HEK293 (cell line): ENCODE measurements around the gene BCAR1.

ENCODE experiments used
- CTCF ChIA-PET: fragments of 350-600 bp; formaldehyde crosslinking; extraction: SDS; loops from one replicate; lab custom pipeline; 2021; ENCODE audit warnings: antibody characterized with exemption; lab: Yijun Ruan, JAX
- POLR2A ChIA-PET: fragments of 300-600 bp; formaldehyde crosslinking; extraction: SDS; loops from one replicate; lab custom pipeline; 2020; ENCODE audit warnings: antibody characterized with exemption, inconsistent platforms; lab: Yijun Ruan, JAX
- H3K27ac ChIP-seq: fragments of 200-500 bp; sonication (Bioruptor generic); 2 replicates; pipeline ENCODE4 v1.5.1; 2014; ENCODE audit warnings: low read depth, low read length, control low read depth, inconsistent platforms; ENCODE audit errors: extremely low read depth
- H3K36me3 ChIP-seq, 2 experiments: fragments of 200-500 bp in 1 of 2; sonication (Bioruptor generic) in 1 of 2; 1 replicate in 1 of 2; 2 replicates in 1 of 2; pipeline ENCODE4 v1.5.1; 2014 to 2017; ENCODE audit warnings: inconsistent platforms in 2 of 2, low read length in 2 of 2; ENCODE audit not compliant: control insufficient read depth in 2 of 2, insufficient read depth in 1 of 2
- H3K4me1 ChIP-seq: fragments of 200-500 bp; sonication (Bioruptor generic); 2 replicates; pipeline ENCODE4 v1.5.1; 2014; ENCODE audit warnings: mild to moderate bottlenecking, low read length, inconsistent platforms; ENCODE audit not compliant: control insufficient read depth, insufficient read depth
- H3K4me3 ChIP-seq: 2 replicates; pipeline ENCODE4 v1.5.1; 2011; ENCODE audit warnings: low read depth, mild to moderate bottlenecking, control low read depth, low read length, moderate library complexity
- H3K9me3 ChIP-seq: fragments of 200-500 bp; sonication (Bioruptor generic); 2 replicates; pipeline ENCODE4 v1.5.1; 2014; ENCODE audit warnings: low read depth, low read length, inconsistent platforms; ENCODE audit not compliant: control insufficient read depth, insufficient read depth
- GFI1B ChIP-seq: fragments of 450-650 bp; formaldehyde crosslinking; IDR thresholded peaks from 2 replicates; pipeline ENCODE4 v1.5.1; 2016; ENCODE audit warnings: missing biosample characterization, missing genetic modification characterization
- GLIS1 ChIP-seq: fragments of 450-650 bp; formaldehyde crosslinking; IDR thresholded peaks from 2 replicates; pipeline ENCODE4 v1.5.1; 2016; ENCODE audit warnings: missing biosample characterization, missing genetic modification characterization
- GLIS2 ChIP-seq: fragments of 450-650 bp; formaldehyde crosslinking; IDR thresholded peaks from 2 replicates; pipeline ENCODE4 v1.5.1; 2016; ENCODE audit warnings: missing biosample characterization, missing genetic modification characterization
- HOXC10 ChIP-seq: sonication (generic); formaldehyde crosslinking; IDR thresholded peaks from 2 replicates; pipeline ENCODE4 v1.8.1; 2023; ENCODE audit warnings: mild to moderate bottlenecking, missing genetic modification reagents
- IKZF3 ChIP-seq: fragments of 450-650 bp; IDR thresholded peaks from 2 replicates; pipeline ENCODE4 v1.5.0; 2018; ENCODE audit warnings: missing biosample characterization, mild to moderate bottlenecking, missing genetic modification characterization, moderate library complexity
- KLF1 ChIP-seq: fragments of 450-650 bp; formaldehyde crosslinking; IDR thresholded peaks from 2 replicates; pipeline ENCODE4 v1.5.1; 2016; ENCODE audit warnings: missing biosample characterization, missing genetic modification characterization
- KLF16 ChIP-seq: fragments of 450-650 bp; formaldehyde crosslinking; IDR thresholded peaks from 2 replicates; pipeline ENCODE4 v1.5.1; 2017; ENCODE audit warnings: missing biosample characterization, missing genetic modification characterization
- KLF9 ChIP-seq: fragments of 450-650 bp; formaldehyde crosslinking; IDR thresholded peaks from 2 replicates; pipeline ENCODE4 v1.5.1; 2016; ENCODE audit warnings: missing biosample characterization, missing genetic modification characterization, low read depth
- ZIC2 ChIP-seq: fragments of 450-650 bp; formaldehyde crosslinking; IDR thresholded peaks from 2 replicates; pipeline ENCODE4 v1.5.1; 2016; ENCODE audit warnings: missing biosample characterization, missing genetic modification characterization
- ZNF157 ChIP-seq: fragments of 450-650 bp; formaldehyde crosslinking; IDR thresholded peaks from 2 replicates; pipeline ENCODE4 v1.5.1; 2016; ENCODE audit warnings: missing biosample characterization, missing genetic modification characterization
- ZNF335 ChIP-seq: fragments of 450-650 bp; formaldehyde crosslinking; conservative IDR thresholded peaks from 2 replicates; pipeline ENCODE4 v1.5.1; 2016; ENCODE audit warnings: missing biosample characterization, missing genetic modification characterization
- ZNF341 ChIP-seq: fragments of 450-650 bp; formaldehyde crosslinking; IDR thresholded peaks from 2 replicates; pipeline ENCODE4; 2016; ENCODE audit warnings: low read depth, missing biosample characterization, missing genetic modification characterization
- ZNF580 ChIP-seq: fragments of 450-650 bp; formaldehyde crosslinking; IDR thresholded peaks from 2 replicates; pipeline ENCODE4 v1.5.1; 2016; ENCODE audit warnings: missing biosample characterization, missing genetic modification characterization
- ZNF654 ChIP-seq: fragments of 450-650 bp; formaldehyde crosslinking; IDR thresholded peaks from 2 replicates; pipeline ENCODE4 v1.5.1; 2016; ENCODE audit warnings: low read depth, missing biosample characterization, missing genetic modification characterization
- ZNF692 ChIP-seq: fragments of 450-650 bp; formaldehyde crosslinking; IDR thresholded peaks from 2 replicates; pipeline ENCODE4 v1.5.1; 2016; ENCODE audit warnings: missing biosample characterization, missing genetic modification characterization
- TF ChIP-seq, protein P1 (sequence below): fragments of 450-650 bp; formaldehyde crosslinking; IDR thresholded peaks from 2 replicates; pipeline ENCODE4 v1.5.1; 2016; ENCODE audit warnings: missing biosample characterization, missing genetic modification characterization
- TF ChIP-seq, protein P2 (sequence below): fragments of 450-650 bp; formaldehyde crosslinking; IDR thresholded peaks from 2 replicates; pipeline ENCODE4 v1.5.1; 2016; ENCODE audit warnings: missing biosample characterization, missing genetic modification characterization
- TF ChIP-seq, protein P3 (sequence below): fragments of 450-650 bp; formaldehyde crosslinking; IDR thresholded peaks from 2 replicates; pipeline ENCODE4 v1.5.1; 2017; ENCODE audit warnings: missing biosample characterization, missing genetic modification characterization
- TF ChIP-seq, protein P4 (sequence below): fragments of 450-650 bp; formaldehyde crosslinking; IDR thresholded peaks from 2 replicates; pipeline ENCODE4 v1.5.1; 2016; ENCODE audit warnings: missing biosample characterization, missing genetic modification characterization
- TF ChIP-seq, protein P5 (sequence below): fragments of 450-650 bp; formaldehyde crosslinking; optimal IDR thresholded peaks from 2 replicates; pipeline ENCODE3; 2016; ENCODE audit warnings: missing biosample characterization, mild to moderate bottlenecking, missing genetic modification characterization

BCAR1 gene

GRCh38 chr16:75264999-75265910 is 13.8 kb upstream of the BCAR1 start:
- Histone ChIP-seq H3K27ac (peak overlapping the region; percentile 82), H3K4me1 (peaks cover 5% of the 10 kb centered on the region; the same call in 1 of the 2 replicates), H3K4me3 (peak overlapping the region; percentile 73), H3K9me3 (no peaks in the 10 kb centered on the region), H3K36me3 (peaks cover 0 to 25% of the 10 kb centered on the region in 2 experiments; a peak in 1 of 3 replicates)
- ChIA-PET POLR2A (interaction anchor here (1.3 kb wide), 1 partner anchor 11 kb away, joined by 3 read pairs; no protein-coding TSS in a partner anchor), CTCF (interaction anchor here (0.8 kb wide), 1 partner anchor 120 kb away, joined by 4 read pairs; no protein-coding TSS in a partner anchor)
- TF ChIP-seq GLIS2: peak; percentile 89
- TF ChIP-seq ZNF341 (tag by site-specific recombination): peak; percentile 90
- TF ChIP-seq, protein P1, sequence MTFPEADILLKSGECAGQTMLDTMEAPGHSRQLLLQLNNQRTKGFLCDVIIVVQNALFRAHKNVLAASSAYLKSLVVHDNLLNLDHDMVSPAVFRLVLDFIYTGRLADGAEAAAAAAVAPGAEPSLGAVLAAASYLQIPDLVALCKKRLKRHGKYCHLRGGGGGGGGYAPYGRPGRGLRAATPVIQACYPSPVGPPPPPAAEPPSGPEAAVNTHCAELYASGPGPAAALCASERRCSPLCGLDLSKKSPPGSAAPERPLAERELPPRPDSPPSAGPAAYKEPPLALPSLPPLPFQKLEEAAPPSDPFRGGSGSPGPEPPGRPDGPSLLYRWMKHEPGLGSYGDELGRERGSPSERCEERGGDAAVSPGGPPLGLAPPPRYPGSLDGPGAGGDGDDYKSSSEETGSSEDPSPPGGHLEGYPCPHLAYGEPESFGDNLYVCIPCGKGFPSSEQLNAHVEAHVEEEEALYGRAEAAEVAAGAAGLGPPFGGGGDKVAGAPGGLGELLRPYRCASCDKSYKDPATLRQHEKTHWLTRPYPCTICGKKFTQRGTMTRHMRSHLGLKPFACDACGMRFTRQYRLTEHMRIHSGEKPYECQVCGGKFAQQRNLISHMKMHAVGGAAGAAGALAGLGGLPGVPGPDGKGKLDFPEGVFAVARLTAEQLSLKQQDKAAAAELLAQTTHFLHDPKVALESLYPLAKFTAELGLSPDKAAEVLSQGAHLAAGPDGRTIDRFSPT: 0 out of 2 replicates have a peak, but pooled peaks have one; percentile 43
- TF ChIP-seq ZIC2 (tag by site-specific recombination): peak; percentile 90
- no peak for TF ChIP-seq GFI1B (tag by site-specific recombination)
- TF ChIP-seq ZNF580 (tag by site-specific recombination): no peak
- TF ChIP-seq, protein P2, sequence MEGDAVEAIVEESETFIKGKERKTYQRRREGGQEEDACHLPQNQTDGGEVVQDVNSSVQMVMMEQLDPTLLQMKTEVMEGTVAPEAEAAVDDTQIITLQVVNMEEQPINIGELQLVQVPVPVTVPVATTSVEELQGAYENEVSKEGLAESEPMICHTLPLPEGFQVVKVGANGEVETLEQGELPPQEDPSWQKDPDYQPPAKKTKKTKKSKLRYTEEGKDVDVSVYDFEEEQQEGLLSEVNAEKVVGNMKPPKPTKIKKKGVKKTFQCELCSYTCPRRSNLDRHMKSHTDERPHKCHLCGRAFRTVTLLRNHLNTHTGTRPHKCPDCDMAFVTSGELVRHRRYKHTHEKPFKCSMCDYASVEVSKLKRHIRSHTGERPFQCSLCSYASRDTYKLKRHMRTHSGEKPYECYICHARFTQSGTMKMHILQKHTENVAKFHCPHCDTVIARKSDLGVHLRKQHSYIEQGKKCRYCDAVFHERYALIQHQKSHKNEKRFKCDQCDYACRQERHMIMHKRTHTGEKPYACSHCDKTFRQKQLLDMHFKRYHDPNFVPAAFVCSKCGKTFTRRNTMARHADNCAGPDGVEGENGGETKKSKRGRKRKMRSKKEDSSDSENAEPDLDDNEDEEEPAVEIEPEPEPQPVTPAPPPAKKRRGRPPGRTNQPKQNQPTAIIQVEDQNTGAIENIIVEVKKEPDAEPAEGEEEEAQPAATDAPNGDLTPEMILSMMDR (tag by site-specific recombination): 0 out of 2 replicates have a peak, but pooled peaks have one; percentile 11
- TF ChIP-seq, protein P3, sequence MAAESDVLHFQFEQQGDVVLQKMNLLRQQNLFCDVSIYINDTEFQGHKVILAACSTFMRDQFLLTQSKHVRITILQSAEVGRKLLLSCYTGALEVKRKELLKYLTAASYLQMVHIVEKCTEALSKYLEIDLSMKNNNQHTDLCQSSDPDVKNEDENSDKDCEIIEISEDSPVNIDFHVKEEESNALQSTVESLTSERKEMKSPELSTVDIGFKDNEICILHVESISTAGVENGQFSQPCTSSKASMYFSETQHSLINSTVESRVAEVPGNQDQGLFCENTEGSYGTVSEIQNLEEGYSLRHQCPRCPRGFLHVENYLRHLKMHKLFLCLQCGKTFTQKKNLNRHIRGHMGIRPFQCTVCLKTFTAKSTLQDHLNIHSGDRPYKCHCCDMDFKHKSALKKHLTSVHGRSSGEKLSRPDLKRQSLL (tag by site-specific recombination): no peak
- TF ChIP-seq ZNF335 (tag by site-specific recombination): peak; percentile 66
- 0 out of 2 replicates have a peak, but pooled peaks have one; percentile 52 for TF ChIP-seq KLF9 (tag by site-specific recombination)
- TF ChIP-seq HOXC10 (CRISPR knock-in tag): no peak
- TF ChIP-seq KLF16: peak; percentile 72; the same call in 1 of the 2 replicates
- TF ChIP-seq, protein P4, sequence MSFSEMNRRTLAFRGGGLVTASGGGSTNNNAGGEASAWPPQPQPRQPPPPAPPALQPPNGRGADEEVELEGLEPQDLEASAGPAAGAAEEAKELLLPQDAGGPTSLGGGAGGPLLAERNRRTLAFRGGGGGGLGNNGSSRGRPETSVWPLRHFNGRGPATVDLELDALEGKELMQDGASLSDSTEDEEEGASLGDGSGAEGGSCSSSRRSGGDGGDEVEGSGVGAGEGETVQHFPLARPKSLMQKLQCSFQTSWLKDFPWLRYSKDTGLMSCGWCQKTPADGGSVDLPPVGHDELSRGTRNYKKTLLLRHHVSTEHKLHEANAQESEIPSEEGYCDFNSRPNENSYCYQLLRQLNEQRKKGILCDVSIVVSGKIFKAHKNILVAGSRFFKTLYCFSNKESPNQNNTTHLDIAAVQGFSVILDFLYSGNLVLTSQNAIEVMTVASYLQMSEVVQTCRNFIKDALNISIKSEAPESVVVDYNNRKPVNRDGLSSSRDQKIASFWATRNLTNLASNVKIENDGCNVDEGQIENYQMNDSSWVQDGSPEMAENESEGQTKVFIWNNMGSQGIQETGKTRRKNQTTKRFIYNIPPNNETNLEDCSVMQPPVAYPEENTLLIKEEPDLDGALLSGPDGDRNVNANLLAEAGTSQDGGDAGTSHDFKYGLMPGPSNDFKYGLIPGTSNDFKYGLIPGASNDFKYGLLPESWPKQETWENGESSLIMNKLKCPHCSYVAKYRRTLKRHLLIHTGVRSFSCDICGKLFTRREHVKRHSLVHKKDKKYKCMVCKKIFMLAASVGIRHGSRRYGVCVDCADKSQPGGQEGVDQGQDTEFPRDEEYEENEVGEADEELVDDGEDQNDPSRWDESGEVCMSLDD (tag by site-specific recombination): peak; percentile 63; the same call in 1 of the 2 replicates
- peak; percentile 50 for TF ChIP-seq KLF1
- TF ChIP-seq, protein P5, sequence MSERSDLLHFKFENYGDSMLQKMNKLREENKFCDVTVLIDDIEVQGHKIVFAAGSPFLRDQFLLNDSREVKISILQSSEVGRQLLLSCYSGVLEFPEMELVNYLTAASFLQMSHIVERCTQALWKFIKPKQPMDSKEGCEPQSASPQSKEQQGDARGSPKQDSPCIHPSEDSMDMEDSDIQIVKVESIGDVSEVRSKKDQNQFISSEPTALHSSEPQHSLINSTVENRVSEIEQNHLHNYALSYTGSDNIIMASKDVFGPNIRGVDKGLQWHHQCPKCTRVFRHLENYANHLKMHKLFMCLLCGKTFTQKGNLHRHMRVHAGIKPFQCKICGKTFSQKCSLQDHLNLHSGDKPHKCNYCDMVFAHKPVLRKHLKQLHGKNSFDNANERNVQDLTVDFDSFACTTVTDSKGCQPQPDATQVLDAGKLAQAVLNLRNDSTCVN (tag by site-specific recombination): peak; percentile 22
- no peak for TF ChIP-seq ZNF654 (tag by site-specific recombination)
- TF ChIP-seq ZNF157 (tag by site-specific recombination): no peak
- TF ChIP-seq IKZF3 (tag by site-specific recombination): peak; percentile 54; the same call in 1 of the 2 replicates
- TF ChIP-seq ZNF692 (tag by site-specific recombination): 0 out of 2 replicates have a peak, but pooled peaks have one; percentile 18
- TF ChIP-seq GLIS1 (tag by site-specific recombination): peak; percentile 93
